NCI-H1436 (cell line): ENCODE results near the gene FRZB.
A peak's percentile ranks its signal among the peaks of the same experiment; 100 is the strongest.

ENCODE experiments used
- DNase-seq: peaks from one replicate; lab custom pipeline; 2025; lab: John Stamatoyannopoulos, UW

FRZB gene

GRCh38 chr2:182784777-182785176 lies 81.7 kb downstream of the FRZB start:
- DNase-seq = peak; percentile 20

DNA sequence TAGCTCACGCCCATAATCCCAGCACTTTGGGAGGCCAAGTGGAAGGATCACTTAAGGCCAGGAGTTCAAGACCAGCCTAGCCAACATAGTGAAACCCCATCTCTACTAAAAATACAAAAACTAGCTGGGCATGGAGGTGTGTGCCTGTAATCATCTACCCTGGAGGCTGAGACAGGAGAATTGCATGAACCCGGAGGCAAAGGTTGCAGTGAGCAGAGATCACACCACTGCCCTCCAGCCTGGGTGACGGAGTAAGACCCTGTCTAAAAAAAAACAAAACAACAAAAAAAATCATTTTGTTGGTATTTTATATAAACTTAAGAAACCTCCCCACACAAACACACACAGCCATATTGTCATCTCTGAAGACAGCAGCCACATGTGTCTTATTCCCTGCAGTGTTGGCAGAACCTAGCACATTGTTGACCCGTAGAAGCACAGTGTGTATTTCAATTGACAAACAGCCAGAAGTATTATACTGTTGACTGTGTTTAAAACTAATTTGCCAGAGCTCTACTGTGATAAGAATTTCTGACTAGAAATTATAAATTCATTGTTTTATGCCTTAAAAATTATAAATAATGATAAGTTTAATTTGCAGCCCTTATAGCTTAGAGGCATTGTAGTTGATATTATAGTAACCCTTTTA lies 82.3 kb downstream of the FRZB start:
- DNase-seq = no peak
